ENCODE data around the gene MAGI2. TPM values are rescaled to one million over a fixed set of nuclear protein-coding genes. Genes with fewer than 3 reads are reported as not detected.
A peak's percentile ranks its signal among the peaks of the same experiment; 100 is the strongest.

MAGI2 gene
- total RNA-seq, 1 donor from 2014 or later = 2.5 TPM

DNA sequence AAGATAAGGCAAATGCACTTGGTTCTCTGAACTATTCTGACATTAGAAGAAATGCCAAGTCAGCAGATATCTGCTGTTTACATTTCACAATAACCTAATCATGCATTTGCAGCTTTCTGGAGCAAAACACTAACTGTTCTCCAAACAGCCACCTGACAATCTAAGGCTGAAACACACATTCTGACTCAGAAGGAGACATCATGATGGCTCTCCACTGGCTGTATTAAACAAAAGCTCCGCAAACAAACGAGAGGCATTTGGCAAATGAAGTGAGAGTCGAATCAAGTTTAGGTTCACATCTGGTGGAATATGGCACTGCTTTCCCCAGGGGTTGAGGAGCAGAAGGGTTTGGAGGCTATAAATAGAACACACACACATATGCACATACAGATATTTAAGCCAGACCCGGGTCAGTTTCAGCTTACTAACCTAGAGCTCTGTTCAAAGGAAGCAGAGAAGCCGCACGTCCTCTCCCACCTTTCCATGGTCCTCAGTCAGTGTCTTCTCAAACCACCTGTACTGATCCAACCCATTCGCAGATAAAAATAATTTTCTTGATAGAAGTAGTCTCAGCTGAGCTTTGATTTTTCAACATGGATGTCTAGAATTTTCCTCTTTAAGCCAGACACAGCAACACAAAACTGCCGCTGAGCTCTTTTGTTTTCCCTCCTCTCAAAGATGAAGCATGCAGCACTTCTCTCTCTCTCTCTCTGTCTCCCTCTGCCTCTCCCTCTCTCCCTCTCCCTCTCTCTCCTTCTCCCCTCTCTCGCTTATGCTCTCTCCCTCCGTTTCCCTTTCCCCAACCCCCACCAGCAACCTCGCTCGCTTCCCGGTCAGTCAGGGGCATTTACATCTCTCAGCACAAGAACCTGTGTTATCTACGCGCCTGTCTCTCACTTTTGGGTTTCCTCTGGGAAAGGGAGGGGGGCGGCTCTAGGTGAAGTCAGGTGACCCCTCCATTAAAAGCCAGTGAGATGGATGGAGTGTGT, 682.8 kb downstream of the MAGI2 start:
- TF ChIP-seq, protein P1, sequence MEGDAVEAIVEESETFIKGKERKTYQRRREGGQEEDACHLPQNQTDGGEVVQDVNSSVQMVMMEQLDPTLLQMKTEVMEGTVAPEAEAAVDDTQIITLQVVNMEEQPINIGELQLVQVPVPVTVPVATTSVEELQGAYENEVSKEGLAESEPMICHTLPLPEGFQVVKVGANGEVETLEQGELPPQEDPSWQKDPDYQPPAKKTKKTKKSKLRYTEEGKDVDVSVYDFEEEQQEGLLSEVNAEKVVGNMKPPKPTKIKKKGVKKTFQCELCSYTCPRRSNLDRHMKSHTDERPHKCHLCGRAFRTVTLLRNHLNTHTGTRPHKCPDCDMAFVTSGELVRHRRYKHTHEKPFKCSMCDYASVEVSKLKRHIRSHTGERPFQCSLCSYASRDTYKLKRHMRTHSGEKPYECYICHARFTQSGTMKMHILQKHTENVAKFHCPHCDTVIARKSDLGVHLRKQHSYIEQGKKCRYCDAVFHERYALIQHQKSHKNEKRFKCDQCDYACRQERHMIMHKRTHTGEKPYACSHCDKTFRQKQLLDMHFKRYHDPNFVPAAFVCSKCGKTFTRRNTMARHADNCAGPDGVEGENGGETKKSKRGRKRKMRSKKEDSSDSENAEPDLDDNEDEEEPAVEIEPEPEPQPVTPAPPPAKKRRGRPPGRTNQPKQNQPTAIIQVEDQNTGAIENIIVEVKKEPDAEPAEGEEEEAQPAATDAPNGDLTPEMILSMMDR (IDR thresholded peaks at IDR 0.05; ENCODE audit: insufficient read depth, low read length, poor library complexity, severe bottlenecking) = no peak
- Histone ChIP-seq H3K27me3 (ENCODE audit: control insufficient read depth, insufficient read depth, low read length) (no peaks in the 10 kb centered on the region), H3K36me3 (ENCODE audit: control insufficient read depth, insufficient read depth, low read length) (no peaks in the 10 kb centered on the region), H3K4me3 (ENCODE audit: low read depth, low read length) (peak overlapping the region; percentile 18)
- DNase-seq (ENCODE audit: low read depth) = no peak

DNA sequence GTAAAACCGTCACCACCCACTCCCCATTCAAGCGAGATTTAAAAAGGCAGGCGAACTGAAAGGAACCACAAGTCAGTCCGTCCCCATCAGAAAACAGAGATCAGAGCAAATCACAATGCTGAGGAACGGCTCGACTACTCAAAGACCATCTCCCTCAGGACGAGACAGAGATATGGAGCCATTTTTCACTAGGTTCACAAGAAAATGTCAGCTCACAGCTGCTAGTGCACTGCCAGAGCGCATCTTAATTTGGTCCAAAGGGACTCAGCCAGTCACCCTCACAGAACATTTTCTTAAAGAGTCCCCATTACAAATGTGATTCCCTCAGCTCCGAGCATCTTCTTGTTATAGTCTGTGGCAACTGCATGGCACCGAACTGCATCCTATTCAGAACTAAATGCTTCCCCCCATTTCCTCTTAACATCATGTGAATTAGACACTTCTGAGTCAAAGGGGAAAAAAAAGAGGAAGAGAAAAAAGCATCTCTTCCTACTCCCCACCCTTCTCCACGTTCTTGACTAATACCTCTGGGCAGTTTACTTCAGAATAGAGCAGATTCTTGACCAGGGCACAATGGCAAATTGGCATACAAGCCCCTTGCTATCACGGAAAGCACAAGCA, 683.9 kb downstream of the MAGI2 start:
- TF ChIP-seq, protein P1 (IDR thresholded peaks at IDR 0.05; ENCODE audit: insufficient read depth, low read length, poor library complexity, severe bottlenecking) = no peak
- Histone ChIP-seq H3K4me3 (ENCODE audit: low read depth, low read length) (peak overlapping the region; percentile 1), H3K36me3 (ENCODE audit: control insufficient read depth, insufficient read depth, low read length) (no peaks in the 10 kb centered on the region), H3K27me3 (ENCODE audit: control insufficient read depth, insufficient read depth, low read length) (no peaks in the 10 kb centered on the region)
- DNase-seq (ENCODE audit: low read depth) = no peak

DNA sequence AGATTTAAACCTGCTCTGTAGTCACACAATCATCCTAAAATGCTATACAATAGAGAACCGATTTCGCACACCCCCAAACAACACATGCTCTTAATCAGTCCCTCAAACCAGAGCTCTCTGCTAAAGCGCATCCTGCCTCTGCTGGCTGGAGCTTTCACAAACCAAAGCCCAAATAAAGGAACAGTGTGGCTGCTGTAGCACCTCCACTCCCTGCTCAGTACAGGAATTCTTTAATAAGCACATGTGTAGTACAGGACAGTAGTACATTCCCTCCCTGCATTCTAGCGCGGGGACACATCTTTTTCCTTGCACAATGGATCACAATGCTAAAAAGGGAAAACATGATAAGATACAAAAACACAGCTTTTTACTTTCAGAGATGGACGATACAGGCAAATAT, 684.6 kb downstream of the MAGI2 start:
- DNase-seq (ENCODE audit: low read depth) = no peak
- Histone ChIP-seq H3K4me3 (ENCODE audit: low read depth, low read length) (no peak overlapping the region), H3K36me3 (ENCODE audit: control insufficient read depth, insufficient read depth, low read length) (no peaks in the 10 kb centered on the region), H3K27me3 (ENCODE audit: control insufficient read depth, insufficient read depth, low read length) (no peaks in the 10 kb centered on the region)
- TF ChIP-seq, protein P1 (IDR thresholded peaks at IDR 0.05; ENCODE audit: insufficient read depth, low read length, poor library complexity, severe bottlenecking) = no peak

DNA sequence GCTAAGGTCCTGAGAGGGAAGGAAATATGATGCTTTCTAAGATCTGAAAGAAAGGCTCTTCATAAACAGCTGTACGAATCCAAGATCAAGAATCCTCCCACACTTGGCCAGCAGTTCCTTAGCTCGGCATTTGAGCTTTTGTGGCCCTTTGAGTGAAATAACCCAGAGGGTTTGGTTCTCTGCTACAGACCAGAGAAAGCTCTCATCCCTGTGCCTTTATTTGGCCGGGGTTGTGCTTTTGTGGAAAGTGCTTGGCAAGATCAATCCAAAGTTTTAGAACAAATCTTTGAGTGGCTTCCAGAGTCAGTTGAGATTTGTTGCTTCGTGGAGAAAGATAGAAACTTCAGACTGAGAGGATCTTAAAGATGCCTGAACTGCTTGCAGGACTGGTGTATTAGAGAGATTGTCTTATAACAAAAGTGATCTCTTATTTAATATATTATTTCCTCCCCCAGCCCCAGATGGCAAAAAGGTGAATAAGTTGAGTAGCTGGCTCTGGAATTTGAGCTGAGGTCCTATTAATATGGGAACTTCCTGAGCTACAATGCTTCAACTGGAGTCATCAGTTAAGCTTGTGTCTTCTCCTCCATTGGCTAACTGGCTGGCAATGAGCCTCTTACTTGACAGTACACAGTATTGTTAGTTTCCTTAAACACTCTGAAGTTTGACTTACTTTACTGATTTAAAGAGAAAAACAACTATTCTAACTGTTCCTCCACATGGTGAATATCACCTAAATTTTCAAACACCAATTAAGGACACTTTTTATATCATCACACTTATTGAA, 687.3 kb downstream of the MAGI2 start:
- TF ChIP-seq, protein P1 (IDR thresholded peaks at IDR 0.05; ENCODE audit: insufficient read depth, low read length, poor library complexity, severe bottlenecking) = no peak
- Histone ChIP-seq H3K36me3 (ENCODE audit: control insufficient read depth, insufficient read depth, low read length) (no peaks in the 10 kb centered on the region), H3K4me3 (ENCODE audit: low read depth, low read length) (no peak overlapping the region), H3K27me3 (ENCODE audit: control insufficient read depth, insufficient read depth, low read length) (no peaks in the 10 kb centered on the region)
- no peak for DNase-seq (ENCODE audit: low read depth)

DNA sequence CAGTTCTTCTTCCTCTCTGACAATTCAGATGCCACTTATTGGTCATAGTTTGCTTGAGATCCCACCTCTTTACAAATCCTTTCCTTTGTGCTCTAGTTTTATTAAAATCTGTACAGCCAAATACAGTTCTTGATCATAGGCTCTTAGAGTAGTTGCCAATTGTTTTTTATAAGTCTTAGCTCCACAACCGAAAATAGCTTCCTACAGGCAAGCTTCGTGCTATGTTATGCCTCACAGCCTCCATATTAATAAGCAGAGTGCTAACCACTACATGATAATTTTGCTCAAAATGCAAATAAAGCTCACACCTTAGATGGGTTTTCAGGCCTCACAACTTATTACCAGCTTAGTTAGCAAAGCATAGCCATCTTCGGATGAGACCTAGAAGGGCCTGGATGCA, 688.9 kb downstream of the MAGI2 start:
- no peak overlapping the region for H3K4me3 ChIP-seq (ENCODE audit: low read depth, low read length)
- H3K27me3 ChIP-seq (ENCODE audit: control insufficient read depth, insufficient read depth, low read length) = no peaks in the 10 kb centered on the region
- no peak for DNase-seq (ENCODE audit: low read depth)
- TF ChIP-seq, protein P1 (IDR thresholded peaks at IDR 0.05; ENCODE audit: insufficient read depth, low read length, poor library complexity, severe bottlenecking) = no peak
- H3K36me3 ChIP-seq (ENCODE audit: control insufficient read depth, insufficient read depth, low read length) = no peaks in the 10 kb centered on the region

Measured in kidney epithelial cell (primary cell).